Ishikawa (cell line): ENCODE results near the gene UBXN10.

ENCODE experiments used
- CEBPB ChIP-seq: IDR thresholded peaks from 2 replicates; pipeline ENCODE4 v1.6.1; 2012
- CREB1 ChIP-seq: IDR thresholded peaks from 2 replicates; pipeline ENCODE4 v1.6.1; 2012; ENCODE audit warnings: low read depth
- EGR1 ChIP-seq: IDR thresholded peaks from 2 replicates; pipeline ENCODE4 v1.6.1; 2012
- EP300 ChIP-seq: IDR thresholded peaks from 2 replicates; pipeline ENCODE4 v1.6.1; 2012; ENCODE audit warnings: borderline replicate concordance
- FOXM1 ChIP-seq: IDR thresholded peaks from 2 replicates; pipeline ENCODE4 v1.6.1; 2012; ENCODE audit warnings: low read depth, borderline replicate concordance
- NFIC ChIP-seq: IDR thresholded peaks from 2 replicates; pipeline ENCODE4 v1.6.1; 2012
- RAD21 ChIP-seq: IDR thresholded peaks from 2 replicates; pipeline ENCODE4 v1.6.1; 2012; ENCODE audit warnings: low read depth
- TAF1 ChIP-seq: IDR thresholded peaks from 2 replicates; pipeline ENCODE4 v1.6.1; 2012; ENCODE audit warnings: low read depth, mild to moderate bottlenecking
- TCF12 ChIP-seq: IDR thresholded peaks from 2 replicates; pipeline ENCODE4 v1.6.1; 2012; ENCODE audit warnings: low read depth
- TEAD4 ChIP-seq: IDR thresholded peaks from 2 replicates; pipeline ENCODE4 v1.6.1; 2012
- YY1 ChIP-seq: IDR thresholded peaks from 2 replicates; pipeline ENCODE4 v1.6.1; 2012; ENCODE audit warnings: low read depth
- ZBTB7A ChIP-seq: IDR thresholded peaks from 2 replicates; pipeline ENCODE4 v1.6.1; 2012; ENCODE audit warnings: low read depth
- TF ChIP-seq, protein P1 (sequence below): IDR thresholded peaks from 2 replicates; pipeline ENCODE4 v1.6.1; 2012; ENCODE audit warnings: low read depth, mild to moderate bottlenecking
- TF ChIP-seq, protein P2 (sequence below): IDR thresholded peaks from 2 replicates; pipeline ENCODE4 v1.6.1; 2012
- TF ChIP-seq, protein P3 (sequence below): IDR thresholded peaks from 2 replicates; pipeline ENCODE4 v1.6.1; 2012

UBXN10 gene

DNA sequence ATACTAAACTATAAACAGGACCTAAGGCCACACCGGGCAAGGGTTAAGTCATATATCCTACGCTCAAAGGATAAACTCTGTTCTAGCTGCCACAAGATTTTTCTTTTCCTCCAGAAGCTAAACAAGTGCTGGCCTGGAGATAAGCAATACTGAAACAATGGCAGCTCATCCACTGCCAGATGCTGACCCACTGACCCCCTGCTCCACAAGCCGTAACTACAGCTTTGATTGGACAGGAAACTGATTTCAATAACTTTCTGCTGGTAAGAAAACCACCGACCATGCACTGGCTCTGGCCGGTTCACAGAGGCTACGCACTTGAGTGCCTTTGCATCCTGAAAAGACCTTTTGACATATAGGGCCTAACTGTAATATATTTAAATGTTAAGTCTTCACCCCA, 51.8 kb downstream of the UBXN10 start:
- TF ChIP-seq, protein P1, sequence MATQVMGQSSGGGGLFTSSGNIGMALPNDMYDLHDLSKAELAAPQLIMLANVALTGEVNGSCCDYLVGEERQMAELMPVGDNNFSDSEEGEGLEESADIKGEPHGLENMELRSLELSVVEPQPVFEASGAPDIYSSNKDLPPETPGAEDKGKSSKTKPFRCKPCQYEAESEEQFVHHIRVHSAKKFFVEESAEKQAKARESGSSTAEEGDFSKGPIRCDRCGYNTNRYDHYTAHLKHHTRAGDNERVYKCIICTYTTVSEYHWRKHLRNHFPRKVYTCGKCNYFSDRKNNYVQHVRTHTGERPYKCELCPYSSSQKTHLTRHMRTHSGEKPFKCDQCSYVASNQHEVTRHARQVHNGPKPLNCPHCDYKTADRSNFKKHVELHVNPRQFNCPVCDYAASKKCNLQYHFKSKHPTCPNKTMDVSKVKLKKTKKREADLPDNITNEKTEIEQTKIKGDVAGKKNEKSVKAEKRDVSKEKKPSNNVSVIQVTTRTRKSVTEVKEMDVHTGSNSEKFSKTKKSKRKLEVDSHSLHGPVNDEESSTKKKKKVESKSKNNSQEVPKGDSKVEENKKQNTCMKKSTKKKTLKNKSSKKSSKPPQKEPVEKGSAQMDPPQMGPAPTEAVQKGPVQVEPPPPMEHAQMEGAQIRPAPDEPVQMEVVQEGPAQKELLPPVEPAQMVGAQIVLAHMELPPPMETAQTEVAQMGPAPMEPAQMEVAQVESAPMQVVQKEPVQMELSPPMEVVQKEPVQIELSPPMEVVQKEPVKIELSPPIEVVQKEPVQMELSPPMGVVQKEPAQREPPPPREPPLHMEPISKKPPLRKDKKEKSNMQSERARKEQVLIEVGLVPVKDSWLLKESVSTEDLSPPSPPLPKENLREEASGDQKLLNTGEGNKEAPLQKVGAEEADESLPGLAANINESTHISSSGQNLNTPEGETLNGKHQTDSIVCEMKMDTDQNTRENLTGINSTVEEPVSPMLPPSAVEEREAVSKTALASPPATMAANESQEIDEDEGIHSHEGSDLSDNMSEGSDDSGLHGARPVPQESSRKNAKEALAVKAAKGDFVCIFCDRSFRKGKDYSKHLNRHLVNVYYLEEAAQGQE = no peak
- TF ChIP-seq, protein P2, sequence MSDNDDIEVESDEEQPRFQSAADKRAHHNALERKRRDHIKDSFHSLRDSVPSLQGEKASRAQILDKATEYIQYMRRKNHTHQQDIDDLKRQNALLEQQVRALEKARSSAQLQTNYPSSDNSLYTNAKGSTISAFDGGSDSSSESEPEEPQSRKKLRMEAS = no peak
- TF ChIP-seq EP300 = no peak
- TF ChIP-seq TEAD4 = no peak
- TF ChIP-seq EGR1 = no peak
- TF ChIP-seq ZBTB7A = no peak

DNA sequence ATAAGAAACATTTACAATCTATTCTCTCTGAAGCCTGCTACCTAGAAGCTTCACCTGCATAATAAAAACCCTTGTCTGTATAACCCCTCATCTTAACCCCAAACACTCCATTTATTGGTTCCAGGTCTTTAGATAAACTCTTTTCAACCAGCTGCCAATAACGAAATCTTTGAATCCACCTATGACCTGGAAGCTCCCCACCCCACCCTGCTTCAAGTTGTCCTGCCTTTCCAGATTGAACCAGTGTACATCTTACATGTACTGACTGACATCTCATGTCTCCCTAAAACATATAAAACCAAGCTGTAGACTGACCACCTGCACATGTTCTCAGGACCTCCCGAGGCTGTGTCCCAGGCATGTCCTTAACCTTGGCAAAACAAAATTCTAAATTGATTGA, 54.1 kb downstream of the UBXN10 start:
- TF ChIP-seq, protein P1 = no peak
- no peak for TF ChIP-seq TEAD4
- no peak for TF ChIP-seq ZBTB7A
- no peak for TF ChIP-seq EP300
- no peak for TF ChIP-seq CREB1
- TF ChIP-seq, protein P2 = no peak
- TF ChIP-seq RAD21 = no peak
- no peak for TF ChIP-seq TAF1
- no peak for TF ChIP-seq EGR1
- TF ChIP-seq YY1 = no peak
- no peak for TF ChIP-seq TCF12
- TF ChIP-seq, protein P3, sequence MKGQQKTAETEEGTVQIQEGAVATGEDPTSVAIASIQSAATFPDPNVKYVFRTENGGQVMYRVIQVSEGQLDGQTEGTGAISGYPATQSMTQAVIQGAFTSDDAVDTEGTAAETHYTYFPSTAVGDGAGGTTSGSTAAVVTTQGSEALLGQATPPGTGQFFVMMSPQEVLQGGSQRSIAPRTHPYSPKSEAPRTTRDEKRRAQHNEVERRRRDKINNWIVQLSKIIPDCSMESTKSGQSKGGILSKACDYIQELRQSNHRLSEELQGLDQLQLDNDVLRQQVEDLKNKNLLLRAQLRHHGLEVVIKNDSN = no peak
- TF ChIP-seq FOXM1 = no peak
- no peak for TF ChIP-seq CEBPB
- no peak for TF ChIP-seq NFIC

DNA sequence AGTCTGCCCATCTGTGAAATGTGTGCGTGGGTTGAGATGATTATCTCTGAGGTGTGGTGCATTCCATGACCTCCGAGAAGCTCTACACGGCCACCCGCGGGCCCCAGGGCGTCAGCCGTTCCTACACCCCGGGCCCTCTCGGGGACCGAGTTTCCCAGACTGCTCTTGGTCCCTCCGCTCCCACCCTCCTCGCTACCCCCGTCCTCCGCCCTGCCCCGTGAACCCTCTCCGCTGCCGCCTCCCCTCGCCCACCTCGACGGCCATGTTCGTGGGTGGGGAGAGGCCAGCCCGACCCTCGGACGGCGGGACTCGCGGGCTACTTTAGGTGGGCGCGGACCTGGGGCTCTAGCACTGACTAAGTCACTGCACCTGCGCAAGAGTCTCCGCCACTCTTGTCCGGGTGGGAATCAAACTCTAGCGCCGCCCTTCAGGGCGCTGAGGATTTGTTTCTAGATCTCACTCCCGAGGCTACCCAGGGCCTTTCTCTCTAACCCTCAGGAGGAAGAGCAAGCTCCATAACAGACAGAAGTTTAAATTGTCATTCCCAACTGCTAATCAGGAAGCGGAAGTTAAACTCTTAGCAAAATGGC, 57.1 kb downstream of the UBXN10 start:
- TF ChIP-seq, protein P1 = no peak
- TF ChIP-seq EGR1 (no peak), NFIC (no peak), CEBPB (no peak), TCF12 (no peak), YY1 (no peak), TEAD4 (no peak), FOXM1 (no peak), RAD21 (no peak), CREB1 (no peak)
- TF ChIP-seq, protein P2 = no peak
- TF ChIP-seq, protein P3 = no peak
